ENCODE measurements around the gene NEDD4.
A peak's percentile ranks its signal among the peaks of the same experiment; 100 is the strongest.

Gene NEDD4

GRCh38 chr15:55900019-55900418, 93.4 kb downstream of the NEDD4 start:
- 96% methylated on average over 3 of the region's 3 CpGs for WGBS
- no peak for DNase-seq

GRCh38 chr15:55899537-55899936, 93.9 kb downstream of the NEDD4 start:
- H4K91ac ChIP-seq (ENCODE audit: low read length), result no peak overlapping the region
- no peak for DNase-seq
- H3K27me3 ChIP-seq (ENCODE audit: control insufficient read depth in 1 of 2, insufficient read depth in 1 of 2, low read length in 2 of 2), result no peaks in the 10 kb centered on the region
- H3K18ac ChIP-seq (ENCODE audit: low read depth in 1 of 2, low read length in 2 of 2), result no peak overlapping the region
- 100% methylated on average over 1 of the region's 1 CpG for WGBS
- H3K79me1 ChIP-seq (replicated peaks; ENCODE audit: low read length, poor library complexity, severe bottlenecking), result no peaks in the 10 kb centered on the region
- H2AFZ ChIP-seq (ENCODE audit: low read depth, low read length), result no peak overlapping the region
- H3K4ac ChIP-seq (ENCODE audit: low read depth in 1 of 2, low read length in 2 of 2), result peak overlapping the region in 1 of 2 experiments; percentile 26
- H2BK12ac ChIP-seq (ENCODE audit: low read length in 2 of 2), result peak overlapping the region in 1 of 2 experiments; percentile 19
- H2BK120ac ChIP-seq (ENCODE audit: low read depth, low read length), result no peak overlapping the region
- H3K4me3 ChIP-seq (ENCODE audit: insufficient read depth in 1 of 2, low read depth in 1 of 2, low read length in 2 of 2), result no peak overlapping the region
- no peaks in the 10 kb centered on the region for H3K36me3 ChIP-seq (ENCODE audit: control insufficient read depth in 1 of 2, insufficient read depth in 2 of 2, low read depth in 1 of 2, low read length in 2 of 2)
- H3K27ac ChIP-seq (ENCODE audit: low read length, poor library complexity, severe bottlenecking), result no peak overlapping the region
- H3K14ac ChIP-seq (ENCODE audit: low read length in 2 of 2), result no peak overlapping the region
- no peak overlapping the region for H2AK5ac ChIP-seq (ENCODE audit: low read length, severe bottlenecking)
- peaks cover 5% of the 10 kb centered on the region for H3K4me1 ChIP-seq (ENCODE audit: control insufficient read depth, insufficient read depth, low read depth, low read length)
- H3K23ac ChIP-seq (ENCODE audit: low read length in 2 of 2), result no peak overlapping the region
- H3K9ac ChIP-seq (ENCODE audit: low read length), result no peak overlapping the region
- H2BK15ac ChIP-seq (ENCODE audit: low read depth, poor library complexity, severe bottlenecking), result no peak overlapping the region
- no peak overlapping the region for H4K8ac ChIP-seq (ENCODE audit: low read length)
- no peak overlapping the region for H2BK5ac ChIP-seq (ENCODE audit: low read depth, low read length, poor library complexity, severe bottlenecking)
- no peaks in the 10 kb centered on the region for H3K9me3 ChIP-seq (ENCODE audit: control insufficient read depth, low read length)
- no peak overlapping the region for H3K4me2 ChIP-seq (ENCODE audit: low read length, poor library complexity, severe bottlenecking)

More at GRCh38 chr15:55900019-55900418, 93.4 kb downstream of the NEDD4 start:
- Histone ChIP-seq H2BK5ac (ENCODE audit: low read depth, low read length, poor library complexity, severe bottlenecking) (no peak overlapping the region), H3K9me3 (ENCODE audit: control insufficient read depth, low read length) (no peaks in the 10 kb centered on the region), H3K4ac (ENCODE audit: low read depth in 1 of 2, low read length in 2 of 2) (no peak overlapping the region), H3K23ac (ENCODE audit: low read length in 2 of 2) (no peak overlapping the region), H3K4me3 (ENCODE audit: insufficient read depth in 1 of 2, low read depth in 1 of 2, low read length in 2 of 2) (no peak overlapping the region), H3K36me3 (ENCODE audit: control insufficient read depth in 1 of 2, insufficient read depth in 2 of 2, low read depth in 1 of 2, low read length in 2 of 2) (no peaks in the 10 kb centered on the region), H2BK12ac (ENCODE audit: low read length in 2 of 2) (no peak overlapping the region), H2AFZ (ENCODE audit: low read depth, low read length) (no peak overlapping the region), H2AK5ac (ENCODE audit: low read length, severe bottlenecking) (no peak overlapping the region), H3K79me1 (replicated peaks; ENCODE audit: low read length, poor library complexity, severe bottlenecking) (no peaks in the 10 kb centered on the region), H2BK15ac (ENCODE audit: low read depth, poor library complexity, severe bottlenecking) (no peak overlapping the region), H4K8ac (ENCODE audit: low read length) (no peak overlapping the region), H2BK120ac (ENCODE audit: low read depth, low read length) (no peak overlapping the region), H3K27me3 (ENCODE audit: control insufficient read depth in 1 of 2, insufficient read depth in 1 of 2, low read length in 2 of 2) (no peaks in the 10 kb centered on the region), H3K9ac (ENCODE audit: low read length) (no peak overlapping the region), H3K4me2 (ENCODE audit: low read length, poor library complexity, severe bottlenecking) (no peak overlapping the region), H3K27ac (ENCODE audit: low read length, poor library complexity, severe bottlenecking) (no peak overlapping the region), H3K14ac (ENCODE audit: low read length in 2 of 2) (no peak overlapping the region), H3K18ac (ENCODE audit: low read depth in 1 of 2, low read length in 2 of 2) (no peak overlapping the region), H3K4me1 (ENCODE audit: control insufficient read depth, insufficient read depth, low read depth, low read length) (peaks cover 5% of the 10 kb centered on the region), H4K91ac (ENCODE audit: low read length) (no peak overlapping the region)

DNA sequence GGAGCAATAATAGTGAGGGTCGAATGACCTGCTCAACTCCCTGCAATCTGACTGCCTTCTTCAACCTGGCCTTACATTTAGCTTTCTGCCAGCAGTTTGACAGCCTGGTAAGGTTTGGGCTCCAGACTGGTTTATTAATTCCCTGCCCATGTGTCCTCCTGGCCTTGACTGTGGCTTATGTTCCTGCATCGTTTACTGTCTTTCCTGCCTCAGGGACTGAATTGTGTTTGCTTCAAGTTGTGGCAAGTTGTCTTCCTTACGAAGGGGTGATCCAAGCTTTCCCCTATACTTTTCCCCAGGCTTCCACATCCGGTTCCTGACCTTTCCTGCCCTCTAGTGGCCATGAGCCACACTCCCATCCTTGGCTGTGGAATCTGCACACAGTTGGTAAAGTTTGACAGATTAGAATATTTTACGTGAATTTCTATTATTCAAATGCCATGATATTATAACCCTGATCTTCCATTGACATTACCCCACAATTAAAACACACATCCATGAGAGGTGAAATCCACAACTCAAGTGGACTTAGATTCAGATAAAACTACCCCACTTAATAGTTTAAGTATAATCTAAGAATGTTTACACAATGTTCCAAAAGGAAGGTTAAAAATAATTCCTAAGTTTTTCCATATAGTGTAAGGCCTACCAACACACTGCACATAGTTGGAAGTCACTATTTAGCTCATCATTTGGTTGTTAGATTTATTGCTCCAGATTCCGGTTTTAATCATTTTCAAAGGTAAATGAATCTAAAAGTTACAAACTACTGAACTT, 95.7 kb downstream of the NEDD4 start:
- no peak overlapping the region for H3K23ac ChIP-seq (ENCODE audit: low read length in 2 of 2)
- no peaks in the 10 kb centered on the region for H3K36me3 ChIP-seq (ENCODE audit: control insufficient read depth in 1 of 2, insufficient read depth in 2 of 2, low read depth in 1 of 2, low read length in 2 of 2)
- no peaks in the 10 kb centered on the region for H3K27me3 ChIP-seq (ENCODE audit: control insufficient read depth in 1 of 2, insufficient read depth in 1 of 2, low read length in 2 of 2)
- H4K8ac ChIP-seq (ENCODE audit: low read length), result peak overlapping the region; percentile 79
- no peaks in the 10 kb centered on the region for H3K79me1 ChIP-seq (replicated peaks; ENCODE audit: low read length, poor library complexity, severe bottlenecking)
- H3K4me3 ChIP-seq (ENCODE audit: insufficient read depth in 1 of 2, low read depth in 1 of 2, low read length in 2 of 2), result no peak overlapping the region
- H3K27ac ChIP-seq (ENCODE audit: low read length, poor library complexity, severe bottlenecking), result peak overlapping the region; percentile 12
- peaks cover 5% of the 10 kb centered on the region for H3K4me1 ChIP-seq (ENCODE audit: control insufficient read depth, insufficient read depth, low read depth, low read length)
- peak overlapping the region; percentile 31 to 81 for H3K18ac ChIP-seq (ENCODE audit: low read depth in 1 of 2, low read length in 2 of 2)
- peak overlapping the region; percentile 1 for H3K9ac ChIP-seq (ENCODE audit: low read length)
- peak overlapping the region; percentile 11 for H2BK120ac ChIP-seq (ENCODE audit: low read depth, low read length)
- WGBS, result 21% methylated on average over 4 of the region's 6 CpGs
- H2BK15ac ChIP-seq (ENCODE audit: low read depth, poor library complexity, severe bottlenecking), result no peak overlapping the region
- H2AFZ ChIP-seq (ENCODE audit: low read depth, low read length), result no peak overlapping the region
- peak overlapping the region in 1 of 2 experiments; percentile 76 for H2BK12ac ChIP-seq (ENCODE audit: low read length in 2 of 2)
- peak overlapping the region; percentile 48 for H4K91ac ChIP-seq (ENCODE audit: low read length)
- H3K9me3 ChIP-seq (ENCODE audit: control insufficient read depth, low read length), result no peaks in the 10 kb centered on the region
- H3K14ac ChIP-seq (ENCODE audit: low read length in 2 of 2), result no peak overlapping the region
- H3K4ac ChIP-seq (ENCODE audit: low read depth in 1 of 2, low read length in 2 of 2), result peak overlapping the region; percentile 0 to 20
- H2AK5ac ChIP-seq (ENCODE audit: low read length, severe bottlenecking), result no peak overlapping the region
- no peak overlapping the region for H2BK5ac ChIP-seq (ENCODE audit: low read depth, low read length, poor library complexity, severe bottlenecking)
- DNase-seq, result peak; percentile 83
- H3K4me2 ChIP-seq (ENCODE audit: low read length, poor library complexity, severe bottlenecking), result no peak overlapping the region

GRCh38 chr15:55894399-55894965, 98.9 kb downstream of the NEDD4 start:
- no peak overlapping the region for H2BK5ac ChIP-seq (ENCODE audit: low read depth, low read length, poor library complexity, severe bottlenecking)
- H2BK12ac ChIP-seq (ENCODE audit: low read length in 2 of 2), result no peak overlapping the region
- no peaks in the 10 kb centered on the region for H3K79me1 ChIP-seq (replicated peaks; ENCODE audit: low read length, poor library complexity, severe bottlenecking)
- H2AK5ac ChIP-seq (ENCODE audit: low read length, severe bottlenecking), result no peak overlapping the region
- WGBS, result no CpG with 5 or more reads among the region's 3 CpGs
- H3K9me3 ChIP-seq (ENCODE audit: control insufficient read depth, low read length), result no peaks in the 10 kb centered on the region
- H3K4me3 ChIP-seq (ENCODE audit: insufficient read depth in 1 of 2, low read depth in 1 of 2, low read length in 2 of 2), result peak overlapping the region in 1 of 2 experiments; percentile 6
- H2AFZ ChIP-seq (ENCODE audit: low read depth, low read length), result no peak overlapping the region
- no peaks in the 10 kb centered on the region for H3K36me3 ChIP-seq (ENCODE audit: control insufficient read depth in 1 of 2, insufficient read depth in 2 of 2, low read depth in 1 of 2, low read length in 2 of 2)
- no peak overlapping the region for H3K4me2 ChIP-seq (ENCODE audit: low read length, poor library complexity, severe bottlenecking)
- no peak overlapping the region for H2BK120ac ChIP-seq (ENCODE audit: low read depth, low read length)
- H4K8ac ChIP-seq (ENCODE audit: low read length), result no peak overlapping the region
- H3K9ac ChIP-seq (ENCODE audit: low read length), result peak overlapping the region; percentile 53
- no peak overlapping the region for H3K4ac ChIP-seq (ENCODE audit: low read depth in 1 of 2, low read length in 2 of 2)
- H3K27ac ChIP-seq (ENCODE audit: low read length, poor library complexity, severe bottlenecking), result no peak overlapping the region
- H4K91ac ChIP-seq (ENCODE audit: low read length), result no peak overlapping the region
- H3K18ac ChIP-seq (ENCODE audit: low read depth in 1 of 2, low read length in 2 of 2), result peak overlapping the region in 1 of 2 experiments; percentile 70
- H3K23ac ChIP-seq (ENCODE audit: low read length in 2 of 2), result no peak overlapping the region
- H3K4me1 ChIP-seq (ENCODE audit: control insufficient read depth, insufficient read depth, low read depth, low read length), result peaks cover 4% of the 10 kb centered on the region
- no peak for DNase-seq
- no peak overlapping the region for H2BK15ac ChIP-seq (ENCODE audit: low read depth, poor library complexity, severe bottlenecking)
- H3K27me3 ChIP-seq (ENCODE audit: control insufficient read depth in 1 of 2, insufficient read depth in 1 of 2, low read length in 2 of 2), result no peaks in the 10 kb centered on the region
- H3K14ac ChIP-seq (ENCODE audit: low read length in 2 of 2), result no peak overlapping the region

All from mesenchymal stem cell (in vitro differentiated cells and primary cell).